ENCODE measurements around the gene AQP6.
A peak's percentile ranks its signal among the peaks of the same experiment; 100 is the strongest.

The AQP6 gene

DNA sequence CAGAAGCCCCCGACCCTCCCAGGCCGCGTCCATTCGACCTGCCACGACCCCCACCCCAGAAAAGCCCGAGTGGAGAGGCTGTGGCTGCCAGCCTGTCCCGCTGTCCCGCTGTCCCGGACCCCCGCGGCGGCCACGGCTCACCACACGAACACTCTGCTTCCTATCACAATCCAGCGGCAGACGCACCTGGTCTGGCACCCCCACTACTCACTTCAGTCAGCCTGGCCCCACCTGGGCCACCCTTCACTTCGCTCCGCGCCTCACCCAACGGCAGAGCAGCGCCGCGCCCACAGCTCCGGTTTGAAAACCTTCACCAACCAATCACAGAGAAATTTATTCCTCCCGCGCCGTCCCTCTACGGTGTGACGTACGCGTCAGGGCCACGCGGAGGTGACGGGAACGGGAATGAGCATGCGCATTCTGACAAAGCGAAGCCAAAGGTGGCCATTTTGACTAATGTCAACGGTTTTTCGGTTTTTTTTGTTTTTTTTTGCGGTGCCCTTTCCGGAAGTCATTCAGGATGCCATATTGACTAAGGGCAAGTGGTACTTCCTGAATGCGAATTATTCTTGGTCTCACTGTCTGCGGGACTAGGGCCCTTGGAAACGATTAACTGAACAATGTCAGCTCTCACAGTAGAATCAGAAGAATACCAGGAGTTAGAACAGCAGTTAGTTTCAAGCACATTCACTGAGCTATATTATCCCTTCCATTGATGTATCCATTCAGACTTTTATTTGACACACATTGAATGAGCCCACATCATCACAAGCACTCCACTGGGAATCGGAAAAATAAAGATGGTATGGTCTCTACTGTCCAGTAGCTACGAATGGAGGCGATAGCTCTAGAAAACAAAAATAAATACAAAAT is 52.7 kb downstream of the AQP6 start, which contains the start of gene RACGAP1:
Gene RACGAP1, minus strand, starts transcription at position 308 of the 873 bp plus-strand sequence. CDS start 8,779 bp downstream, outside the sequence.
- DNase-seq (ENCODE audit: low read depth) = peak; percentile 99
- peak within 1 kb of the TSS; percentile 82 for H3K4me3 ChIP-seq (ENCODE audit: low read depth, low read length)
- TF ChIP-seq, protein P1, sequence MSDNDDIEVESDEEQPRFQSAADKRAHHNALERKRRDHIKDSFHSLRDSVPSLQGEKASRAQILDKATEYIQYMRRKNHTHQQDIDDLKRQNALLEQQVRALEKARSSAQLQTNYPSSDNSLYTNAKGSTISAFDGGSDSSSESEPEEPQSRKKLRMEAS (IDR thresholded peaks at IDR 0.05; ENCODE audit: low read depth, low read length) = peak; percentile 83
- TF ChIP-seq MYC (IDR thresholded peaks at IDR 0.05; ENCODE audit: low read depth, low read length) = peak; percentile 83
- TF ChIP-seq POLR2A (IDR thresholded peaks at IDR 0.05; ENCODE audit: extremely low read depth, insufficient read length) = peak; percentile 67
- TF ChIP-seq, protein P2, sequence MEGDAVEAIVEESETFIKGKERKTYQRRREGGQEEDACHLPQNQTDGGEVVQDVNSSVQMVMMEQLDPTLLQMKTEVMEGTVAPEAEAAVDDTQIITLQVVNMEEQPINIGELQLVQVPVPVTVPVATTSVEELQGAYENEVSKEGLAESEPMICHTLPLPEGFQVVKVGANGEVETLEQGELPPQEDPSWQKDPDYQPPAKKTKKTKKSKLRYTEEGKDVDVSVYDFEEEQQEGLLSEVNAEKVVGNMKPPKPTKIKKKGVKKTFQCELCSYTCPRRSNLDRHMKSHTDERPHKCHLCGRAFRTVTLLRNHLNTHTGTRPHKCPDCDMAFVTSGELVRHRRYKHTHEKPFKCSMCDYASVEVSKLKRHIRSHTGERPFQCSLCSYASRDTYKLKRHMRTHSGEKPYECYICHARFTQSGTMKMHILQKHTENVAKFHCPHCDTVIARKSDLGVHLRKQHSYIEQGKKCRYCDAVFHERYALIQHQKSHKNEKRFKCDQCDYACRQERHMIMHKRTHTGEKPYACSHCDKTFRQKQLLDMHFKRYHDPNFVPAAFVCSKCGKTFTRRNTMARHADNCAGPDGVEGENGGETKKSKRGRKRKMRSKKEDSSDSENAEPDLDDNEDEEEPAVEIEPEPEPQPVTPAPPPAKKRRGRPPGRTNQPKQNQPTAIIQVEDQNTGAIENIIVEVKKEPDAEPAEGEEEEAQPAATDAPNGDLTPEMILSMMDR (IDR thresholded peaks at IDR 0.05; ENCODE audit: low read depth, low read length) = no peak

DNA sequence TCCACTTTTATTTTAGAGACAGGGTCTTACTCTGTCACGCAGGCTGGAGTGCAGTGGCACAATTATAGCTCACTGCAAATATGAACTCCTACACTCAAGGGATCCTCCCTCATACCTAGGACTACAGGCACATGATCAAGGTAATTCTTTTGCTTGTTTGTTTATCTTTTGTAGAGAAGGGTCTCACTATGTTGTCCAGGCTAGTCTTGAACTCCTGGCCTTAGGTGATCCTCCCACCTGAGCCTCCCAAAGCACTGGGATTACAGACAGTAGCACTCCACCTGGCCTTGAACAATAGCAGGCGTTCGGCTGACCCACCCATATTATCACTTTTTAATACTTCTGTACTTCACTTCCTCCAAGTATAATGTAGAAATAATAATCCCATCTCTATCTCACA is 53.9 kb downstream of the AQP6 start:
- TF ChIP-seq MYC (IDR thresholded peaks at IDR 0.05; ENCODE audit: low read depth, low read length) (no peak), POLR2A (IDR thresholded peaks at IDR 0.05; ENCODE audit: extremely low read depth, insufficient read length) (no peak)
- TF ChIP-seq, protein P1 (IDR thresholded peaks at IDR 0.05; ENCODE audit: low read depth, low read length) = no peak
- TF ChIP-seq, protein P2 (IDR thresholded peaks at IDR 0.05; ENCODE audit: low read depth, low read length) = no peak
- no peak overlapping the region for H3K4me3 ChIP-seq (ENCODE audit: low read depth, low read length)
- DNase-seq (ENCODE audit: low read depth) = no peak

Measured in NB4 (cell line).